Mesendoderm (in vitro differentiated cells): Measurements from ENCODE around the gene FOXE3.

ENCODE experiments used
- DNase-seq: peaks from one replicate; pipeline ENCODE4 v3.0.0; 2013
- H2AK5ac ChIP-seq: 2 replicates; pipeline ENCODE4 v1.6.1; 2013; ENCODE audit warnings: low read length, inconsistent platforms
- H2BK120ac ChIP-seq: 2 replicates; pipeline ENCODE4 v1.6.1; 2013; ENCODE audit warnings: low read depth, mild to moderate bottlenecking, low read length, moderate library complexity, mixed read lengths
- H2BK15ac ChIP-seq: replicated peaks from 2 replicates; pipeline ENCODE4 v1.6.1; 2013; ENCODE audit warnings: low read depth, mild to moderate bottlenecking, moderate library complexity
- H2BK5ac ChIP-seq: 2 replicates; pipeline ENCODE4 v1.6.1; 2013; ENCODE audit warnings: low read length, inconsistent platforms
- H3K18ac ChIP-seq: 2 replicates; pipeline ENCODE4 v1.6.1; 2013; ENCODE audit warnings: mild to moderate bottlenecking, low read length, mixed read lengths
- H3K23ac ChIP-seq: one replicate; pipeline ENCODE4 v1.6.1; 2013; ENCODE audit warnings: low read length
- H3K27ac ChIP-seq: 2 replicates; pipeline ENCODE4 v1.5.1; 2013; ENCODE audit warnings: low read depth, mild to moderate bottlenecking, inconsistent platforms, low read length, moderate library complexity
- H3K27me3 ChIP-seq: 2 replicates; pipeline ENCODE4 v1.6.1; 2013; ENCODE audit warnings: low read length, control low read depth, mild to moderate bottlenecking, inconsistent platforms; ENCODE audit not compliant: insufficient read depth, poor library complexity
- H3K36me3 ChIP-seq: 2 replicates; pipeline ENCODE4 v1.6.1; 2013; ENCODE audit warnings: low read length, inconsistent platforms; ENCODE audit not compliant: control insufficient read depth, insufficient read depth
- H3K4ac ChIP-seq: one replicate; pipeline ENCODE4 v1.6.1; 2013; ENCODE audit warnings: low read depth, mild to moderate bottlenecking, low read length, moderate library complexity
- H3K4me1 ChIP-seq: 2 replicates; pipeline ENCODE4 v1.6.1; 2013; ENCODE audit warnings: low read depth, low read length, inconsistent platforms; ENCODE audit not compliant: control insufficient read depth
- H3K4me2 ChIP-seq: 2 replicates; pipeline ENCODE4 v1.6.1; 2013; ENCODE audit warnings: low read length
- H3K4me3 ChIP-seq: 2 replicates; pipeline ENCODE4 v1.5.1; 2013; ENCODE audit warnings: mild to moderate bottlenecking, low read length
- H3K56ac ChIP-seq: one replicate; pipeline ENCODE4 v1.6.1; 2013; ENCODE audit warnings: low read length
- H3K79me1 ChIP-seq: 2 replicates; pipeline ENCODE4 v1.6.1; 2013; ENCODE audit warnings: low read length, inconsistent platforms
- H3K79me2 ChIP-seq: 2 replicates; pipeline ENCODE4 v1.6.1; 2013; ENCODE audit warnings: mild to moderate bottlenecking, low read length; ENCODE audit not compliant: control insufficient read depth, insufficient read depth
- H3K9ac ChIP-seq: 2 replicates; pipeline ENCODE4 v1.6.1; 2013; ENCODE audit warnings: low read length, inconsistent platforms
- H4K5ac ChIP-seq: one replicate; pipeline ENCODE4 v1.6.1; 2013; ENCODE audit warnings: low read length
- H4K8ac ChIP-seq: one replicate; pipeline ENCODE4 v1.6.1; 2013; ENCODE audit warnings: low read depth, mild to moderate bottlenecking, control low read depth, low read length, moderate library complexity
- WGBS: extraction: QIAGEN DNeasy Blood & Tissue Kit; methylation state at CpG from one replicate; pipeline ENCODE4 v1.1.7; 2013; ENCODE audit warnings: low lambda C conversion rate, missing lambda C conversion rate; ENCODE audit not compliant: insufficient coverage; ENCODE audit errors: extremely low coverage; 5-methylcytosine and 5-hydroxymethylcytosine counted together

The FOXE3 gene

GRCh38 chr1:47460456-47460855 lies 44.4 kb downstream of the FOXE3 start:
- Histone ChIP-seq H3K23ac (no peak overlapping the region), H3K4ac (no peak overlapping the region), H3K4me3 (no peak overlapping the region), H3K79me2 (no peaks in the 10 kb centered on the region), H2BK15ac (no peak overlapping the region), H2BK5ac (no peak overlapping the region), H3K9ac (no peak overlapping the region), H3K27me3 (no peaks in the 10 kb centered on the region), H3K4me2 (no peak overlapping the region), H3K4me1 (no peaks in the 10 kb centered on the region), H3K36me3 (no peaks in the 10 kb centered on the region), H3K56ac (no peak overlapping the region), H3K18ac (no peak overlapping the region), H3K79me1 (no peaks in the 10 kb centered on the region), H4K8ac (no peak overlapping the region), H3K27ac (no peak overlapping the region), H4K5ac (no peak overlapping the region), H2BK120ac (no peak overlapping the region), H2AK5ac (no peak overlapping the region)
- DNase-seq, result no peak

- Histone ChIP-seq H3K23ac (no peak overlapping the region), H3K4me1 (no peaks in the 10 kb centered on the region), H3K36me3 (no peaks in the 10 kb centered on the region), H3K4ac (no peak overlapping the region), H4K5ac (no peak overlapping the region), H3K27me3 (no peaks in the 10 kb centered on the region), H2BK120ac (no peak overlapping the region), H2BK15ac (no peak overlapping the region), H3K27ac (no peak overlapping the region), H3K79me2 (no peaks in the 10 kb centered on the region), H3K56ac (no peak overlapping the region), H3K18ac (no peak overlapping the region), H2AK5ac (no peak overlapping the region), H3K4me2 (no peak overlapping the region), H2BK5ac (no peak overlapping the region), H3K79me1 (no peaks in the 10 kb centered on the region), H3K9ac (no peak overlapping the region), H4K8ac (no peak overlapping the region), H3K4me3 (no peak overlapping the region)
- WGBS, result no CpG with 5 or more reads among the region's 3 CpGs
- no peak for DNase-seq
Measured at GRCh38 chr1:47465605-47466004, 49.5 kb downstream of the FOXE3 start.
